ENCODE measurements around the gene SFR1.
"Not testable (repeated sequence)": the region's sequence is repeated elsewhere in the genome, so short reads cannot be mapped to it uniquely, and the experiment has no call there.

SFR1 gene

DNA sequence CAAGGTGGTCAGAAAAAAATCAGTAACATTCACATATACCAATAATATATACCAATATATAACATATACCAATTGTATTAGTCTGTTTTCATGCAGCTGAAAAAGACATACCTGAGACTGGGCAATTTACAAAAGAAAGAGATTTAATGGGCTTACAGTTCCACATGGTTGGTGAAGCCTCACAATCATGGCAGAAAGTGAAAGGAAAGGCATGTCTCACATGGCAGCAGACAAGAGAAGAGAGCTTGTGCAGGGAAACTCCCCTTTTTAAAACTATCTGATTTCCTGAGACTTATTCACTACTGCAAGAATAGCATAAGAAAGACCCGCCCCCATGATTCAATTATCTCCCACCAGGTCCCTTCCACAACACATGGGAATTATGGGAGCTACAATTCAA is 52.2 kb downstream of the SFR1 start:
- not testable (repeated sequence) for DNase-seq (ENCODE audit: low spot score)

Data from kidney capillary endothelial cell (primary cell).